HEK293 (cell line): Measurements from ENCODE around the gene MEIKIN.

Source experiments
- BCL11A ChIP-seq: fragments of 450-650 bp; formaldehyde crosslinking; IDR thresholded peaks from 2 replicates; pipeline ENCODE4 v1.5.1; 2016; ENCODE audit warnings: low read depth, missing biosample characterization, missing genetic modification characterization
- TF ChIP-seq, protein P1 (sequence below): fragments of 450-650 bp; formaldehyde crosslinking; IDR thresholded peaks from 2 replicates; pipeline ENCODE4 v1.5.1; 2016; ENCODE audit warnings: missing biosample characterization, missing genetic modification characterization
- TF ChIP-seq, protein P2 (sequence below): fragments of 450-650 bp; formaldehyde crosslinking; IDR thresholded peaks from 2 replicates; pipeline ENCODE4 v1.5.1; 2017; ENCODE audit warnings: missing biosample characterization, missing genetic modification characterization

DNA sequence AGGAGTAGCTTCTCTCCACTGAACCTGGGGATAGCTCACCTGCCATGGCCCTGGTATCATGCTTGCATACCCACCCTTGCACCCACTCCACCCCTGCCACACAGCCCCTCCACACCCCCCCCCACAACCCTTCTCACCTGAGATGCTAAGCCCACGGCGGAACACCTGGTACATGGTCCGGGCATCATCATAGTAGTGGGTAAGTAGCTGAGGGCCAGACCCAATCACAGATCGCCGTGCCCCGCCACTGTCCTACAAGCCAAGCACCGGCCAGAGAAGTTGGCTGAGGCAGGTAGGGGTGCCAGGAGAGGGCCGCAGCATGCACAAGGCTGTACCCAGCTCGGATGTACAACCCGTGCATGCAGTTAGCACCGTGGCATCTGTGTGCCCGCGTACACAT, 45.3 kb upstream of the MEIKIN start:
- TF ChIP-seq, protein P1, sequence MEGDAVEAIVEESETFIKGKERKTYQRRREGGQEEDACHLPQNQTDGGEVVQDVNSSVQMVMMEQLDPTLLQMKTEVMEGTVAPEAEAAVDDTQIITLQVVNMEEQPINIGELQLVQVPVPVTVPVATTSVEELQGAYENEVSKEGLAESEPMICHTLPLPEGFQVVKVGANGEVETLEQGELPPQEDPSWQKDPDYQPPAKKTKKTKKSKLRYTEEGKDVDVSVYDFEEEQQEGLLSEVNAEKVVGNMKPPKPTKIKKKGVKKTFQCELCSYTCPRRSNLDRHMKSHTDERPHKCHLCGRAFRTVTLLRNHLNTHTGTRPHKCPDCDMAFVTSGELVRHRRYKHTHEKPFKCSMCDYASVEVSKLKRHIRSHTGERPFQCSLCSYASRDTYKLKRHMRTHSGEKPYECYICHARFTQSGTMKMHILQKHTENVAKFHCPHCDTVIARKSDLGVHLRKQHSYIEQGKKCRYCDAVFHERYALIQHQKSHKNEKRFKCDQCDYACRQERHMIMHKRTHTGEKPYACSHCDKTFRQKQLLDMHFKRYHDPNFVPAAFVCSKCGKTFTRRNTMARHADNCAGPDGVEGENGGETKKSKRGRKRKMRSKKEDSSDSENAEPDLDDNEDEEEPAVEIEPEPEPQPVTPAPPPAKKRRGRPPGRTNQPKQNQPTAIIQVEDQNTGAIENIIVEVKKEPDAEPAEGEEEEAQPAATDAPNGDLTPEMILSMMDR, result no peak
- TF ChIP-seq, protein P2, sequence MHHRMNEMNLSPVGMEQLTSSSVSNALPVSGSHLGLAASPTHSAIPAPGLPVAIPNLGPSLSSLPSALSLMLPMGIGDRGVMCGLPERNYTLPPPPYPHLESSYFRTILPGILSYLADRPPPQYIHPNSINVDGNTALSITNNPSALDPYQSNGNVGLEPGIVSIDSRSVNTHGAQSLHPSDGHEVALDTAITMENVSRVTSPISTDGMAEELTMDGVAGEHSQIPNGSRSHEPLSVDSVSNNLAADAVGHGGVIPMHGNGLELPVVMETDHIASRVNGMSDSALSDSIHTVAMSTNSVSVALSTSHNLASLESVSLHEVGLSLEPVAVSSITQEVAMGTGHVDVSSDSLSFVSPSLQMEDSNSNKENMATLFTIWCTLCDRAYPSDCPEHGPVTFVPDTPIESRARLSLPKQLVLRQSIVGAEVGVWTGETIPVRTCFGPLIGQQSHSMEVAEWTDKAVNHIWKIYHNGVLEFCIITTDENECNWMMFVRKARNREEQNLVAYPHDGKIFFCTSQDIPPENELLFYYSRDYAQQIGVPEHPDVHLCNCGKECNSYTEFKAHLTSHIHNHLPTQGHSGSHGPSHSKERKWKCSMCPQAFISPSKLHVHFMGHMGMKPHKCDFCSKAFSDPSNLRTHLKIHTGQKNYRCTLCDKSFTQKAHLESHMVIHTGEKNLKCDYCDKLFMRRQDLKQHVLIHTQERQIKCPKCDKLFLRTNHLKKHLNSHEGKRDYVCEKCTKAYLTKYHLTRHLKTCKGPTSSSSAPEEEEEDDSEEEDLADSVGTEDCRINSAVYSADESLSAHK, result no peak
- no peak for TF ChIP-seq BCL11A (tag by site-specific recombination)
